ENCODE measurements around the gene SDCCAG8. TPM values are rescaled to one million over a fixed set of nuclear protein-coding genes. Genes with fewer than 3 reads are reported as not detected.

Gene SDCCAG8
- total and polyA plus RNA-seq, 11 donors = 7.8 to 36.6 (median 21.6) TPM

DNA sequence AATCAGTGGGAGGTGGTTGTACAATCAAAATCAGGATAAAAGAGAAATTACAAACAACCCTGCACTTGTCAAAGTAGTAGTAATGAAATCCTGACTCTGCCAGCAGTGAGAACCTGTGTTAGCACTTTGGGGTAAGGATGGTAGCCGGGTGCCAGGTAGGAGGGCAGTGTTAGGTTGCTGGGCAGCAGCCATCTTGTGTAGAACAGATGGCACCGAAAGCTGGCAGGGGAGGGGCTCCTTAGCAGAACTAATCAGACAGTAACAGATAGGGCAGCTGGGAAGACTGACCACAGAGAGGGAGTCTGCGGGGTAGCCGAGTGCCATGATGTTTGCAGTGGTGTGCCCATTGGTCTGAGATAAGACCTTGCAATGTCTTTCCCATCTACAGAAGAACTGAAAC, 137.3 kb downstream of the SDCCAG8 start:
- WGBS, 4 donors = 94 to 100% (median 96%) methylated on average over 4 of the region's 4 CpGs
- Histone ChIP-seq H3K9me3 (no peaks in the 10 kb centered on the region), H3K4me3 (no peak overlapping the region), H3K36me3 (peaks cover 0 to 32% (median 6%) of the 10 kb centered on the region in 9 donors), H3K4me1 (no peaks in the 10 kb centered on the region), H3K27ac (no peak overlapping the region), H3K27me3 (no peaks in the 10 kb centered on the region)
- intact Hi-C loops (cut with DNase I) = no loop called here
- no peak for TF ChIP-seq POLR2A (IDR thresholded peaks at IDR 0.05)
- TF ChIP-seq, protein P1, sequence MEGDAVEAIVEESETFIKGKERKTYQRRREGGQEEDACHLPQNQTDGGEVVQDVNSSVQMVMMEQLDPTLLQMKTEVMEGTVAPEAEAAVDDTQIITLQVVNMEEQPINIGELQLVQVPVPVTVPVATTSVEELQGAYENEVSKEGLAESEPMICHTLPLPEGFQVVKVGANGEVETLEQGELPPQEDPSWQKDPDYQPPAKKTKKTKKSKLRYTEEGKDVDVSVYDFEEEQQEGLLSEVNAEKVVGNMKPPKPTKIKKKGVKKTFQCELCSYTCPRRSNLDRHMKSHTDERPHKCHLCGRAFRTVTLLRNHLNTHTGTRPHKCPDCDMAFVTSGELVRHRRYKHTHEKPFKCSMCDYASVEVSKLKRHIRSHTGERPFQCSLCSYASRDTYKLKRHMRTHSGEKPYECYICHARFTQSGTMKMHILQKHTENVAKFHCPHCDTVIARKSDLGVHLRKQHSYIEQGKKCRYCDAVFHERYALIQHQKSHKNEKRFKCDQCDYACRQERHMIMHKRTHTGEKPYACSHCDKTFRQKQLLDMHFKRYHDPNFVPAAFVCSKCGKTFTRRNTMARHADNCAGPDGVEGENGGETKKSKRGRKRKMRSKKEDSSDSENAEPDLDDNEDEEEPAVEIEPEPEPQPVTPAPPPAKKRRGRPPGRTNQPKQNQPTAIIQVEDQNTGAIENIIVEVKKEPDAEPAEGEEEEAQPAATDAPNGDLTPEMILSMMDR (IDR thresholded peaks at IDR 0.05) = no peak
- ATAC-seq (no peak), DNase-seq (no peak)

DNA sequence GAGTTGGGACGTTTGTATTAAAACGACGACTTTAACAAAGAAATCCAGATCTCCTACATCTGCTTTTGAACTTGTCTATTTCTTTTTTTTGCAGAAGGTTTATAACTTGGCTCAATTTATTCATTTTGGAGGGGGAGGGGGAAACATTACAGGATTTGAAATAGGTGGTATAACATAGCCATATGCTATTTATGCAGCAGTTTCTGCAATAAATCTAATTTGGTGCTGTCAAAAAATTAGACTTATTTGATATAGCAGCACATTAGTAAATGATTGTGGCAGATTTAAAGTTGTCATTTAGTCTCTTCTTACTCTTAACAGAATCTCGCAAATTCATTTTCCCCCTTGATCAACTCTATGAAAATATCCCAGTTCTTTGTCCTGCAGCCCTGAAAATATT, 138.2 kb downstream of the SDCCAG8 start:
- WGBS, 4 donors = 88 to 94% (median 92%) methylated on average over 4 of the region's 4 CpGs
- ATAC-seq = no peak
- no peak overlapping the region for H3K27ac ChIP-seq
- H3K36me3 ChIP-seq = peaks cover 0 to 32% (median 6%) of the 10 kb centered on the region in 9 donors
- DNase-seq = no peak
- intact Hi-C loops (cut with DNase I) = no loop called here
- H3K27me3 ChIP-seq = no peaks in the 10 kb centered on the region
- no peaks in the 10 kb centered on the region for H3K4me1 ChIP-seq
- H3K9me3 ChIP-seq = no peaks in the 10 kb centered on the region
- TF ChIP-seq, protein P1 (IDR thresholded peaks at IDR 0.05) = no peak
- TF ChIP-seq POLR2A (IDR thresholded peaks at IDR 0.05) = no peak
- H3K4me3 ChIP-seq = no peak overlapping the region

DNA sequence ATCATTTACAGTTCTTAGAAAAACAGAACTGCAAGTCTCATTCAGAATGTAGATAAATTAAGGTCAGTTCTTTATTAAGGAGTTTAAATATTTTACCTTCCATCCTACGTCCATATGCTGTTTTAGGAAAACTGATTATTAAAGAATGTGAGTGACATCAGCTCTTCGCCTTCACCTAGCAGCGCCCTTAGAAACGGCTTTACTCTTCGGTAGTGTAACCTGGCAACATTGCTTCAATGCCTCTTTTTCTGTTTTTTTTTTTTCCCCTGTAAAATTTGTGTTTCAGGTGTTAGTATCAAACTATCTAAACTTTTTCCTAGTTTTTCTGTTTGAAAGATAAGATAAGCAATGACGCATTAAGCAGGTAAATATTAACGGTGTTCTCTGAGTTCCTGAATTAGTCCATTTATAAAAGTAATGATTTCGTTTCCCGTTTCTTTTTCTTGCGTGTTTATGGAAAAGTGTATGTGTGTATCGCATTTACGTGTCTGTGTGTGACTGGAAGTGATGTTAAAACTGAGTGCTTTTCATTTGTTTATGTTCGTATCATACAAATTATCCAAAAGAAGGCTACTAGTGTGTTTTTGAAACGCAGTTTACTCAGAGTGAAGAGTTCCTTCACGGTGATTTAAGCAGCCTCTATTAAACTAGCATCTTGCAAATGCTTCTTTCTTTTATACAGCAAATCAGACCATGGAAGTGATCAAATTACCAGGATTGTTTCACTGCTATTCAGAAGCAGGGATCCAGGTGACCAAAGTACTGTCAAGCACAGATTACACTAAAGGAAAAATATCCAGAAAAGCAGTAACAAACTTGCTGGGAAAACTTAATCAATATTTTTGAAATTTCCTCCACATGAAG, 139.0 kb downstream of the SDCCAG8 start:
- Histone ChIP-seq H3K36me3 (peaks cover 0 to 32% (median 6%) of the 10 kb centered on the region in 9 donors), H3K27ac (no peak overlapping the region), H3K9me3 (no peaks in the 10 kb centered on the region), H3K4me1 (no peaks in the 10 kb centered on the region), H3K27me3 (no peaks in the 10 kb centered on the region), H3K4me3 (no peak overlapping the region)
- TF ChIP-seq, protein P1 (IDR thresholded peaks at IDR 0.05) = no peak
- TF ChIP-seq POLR2A (IDR thresholded peaks at IDR 0.05) = no peak
- no peak for DNase-seq
- 90 to 92% (median 91%) methylated on average over 15 of the region's 15 CpGs for WGBS, 4 donors
- intact Hi-C loops (cut with DNase I) = no loop called here
- no peak for ATAC-seq

DNA sequence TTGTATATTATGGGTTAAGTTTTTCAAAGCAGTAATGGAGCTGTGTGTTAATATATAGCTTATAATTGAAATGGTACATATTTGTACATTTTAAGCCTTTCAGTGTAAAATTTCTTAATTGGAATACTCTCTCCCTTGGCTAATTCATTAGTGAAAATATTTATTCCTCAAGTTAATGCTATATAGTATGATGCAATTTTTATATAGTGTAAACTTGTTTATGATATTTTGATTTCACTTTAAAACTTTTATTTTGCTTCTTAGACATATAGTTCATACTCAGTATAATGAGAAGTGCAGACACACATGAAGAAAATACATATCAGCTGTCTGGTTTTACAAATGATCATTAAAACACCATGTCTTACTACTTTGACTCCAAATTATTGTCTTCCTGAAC, 140.6 kb downstream of the SDCCAG8 start:
- DNase-seq = no peak
- no peaks in the 10 kb centered on the region for H3K4me1 ChIP-seq
- H3K36me3 ChIP-seq = peaks cover 0 to 29% (median 2%) of the 10 kb centered on the region in 9 donors
- ATAC-seq = no peak
- H3K4me3 ChIP-seq = no peak overlapping the region
- H3K9me3 ChIP-seq = no peaks in the 10 kb centered on the region
- H3K27ac ChIP-seq = no peak overlapping the region
- TF ChIP-seq, protein P1 (IDR thresholded peaks at IDR 0.05) = no peak
- TF ChIP-seq POLR2A (IDR thresholded peaks at IDR 0.05) = no peak
- H3K27me3 ChIP-seq = no peaks in the 10 kb centered on the region
- intact Hi-C loops (cut with DNase I) = no loop called here
